Liver (tissue), 3 donors: ENCODE measurements around the gene SERINC1.

ENCODE experiments used
- ATF3 ChIP-seq: IDR thresholded peaks from 2 replicates; pipeline ENCODE4 v1.6.1; 2016; ENCODE audit warnings: antibody characterized with exemption
- CTCF ChIP-seq: fragments of 150-350 bp; IDR thresholded peaks from 2 replicates; pipeline ENCODE4 v1.5.1; 2017; ENCODE audit warnings: improper control_type of control experiment, low read depth, low read length; ENCODE audit not compliant: missing input control
- MAX ChIP-seq: IDR thresholded peaks from 2 replicates; pipeline ENCODE4 v1.6.1; 2016; ENCODE audit warnings: antibody characterized with exemption
- RAD21 ChIP-seq, 2 donors: IDR thresholded peaks; 2 replicates each; pipeline ENCODE4 v1.6.1; 2016; ENCODE audit warnings: antibody characterized with exemption in 2 of 2, mild to moderate bottlenecking in 2 of 2
- REST ChIP-seq: IDR thresholded peaks from 2 replicates; pipeline ENCODE4 v1.6.1; 2016; ENCODE audit warnings: antibody characterized with exemption, mild to moderate bottlenecking
- SP1 ChIP-seq: IDR thresholded peaks from 2 replicates; pipeline ENCODE4 v1.6.1; 2018; ENCODE audit warnings: antibody characterized with exemption, mild to moderate bottlenecking
- TAF1 ChIP-seq: conservative IDR thresholded peaks from 2 replicates; pipeline ENCODE4 v1.6.1; 2016; ENCODE audit warnings: antibody characterized with exemption, mild to moderate bottlenecking
- YY1 ChIP-seq: IDR thresholded peaks from 2 replicates; pipeline ENCODE4 v1.6.1; 2016; ENCODE audit warnings: antibody characterized with exemption, mild to moderate bottlenecking
- donor health status: healthy.
- donor health status: healthy.

GRCh38 chr6:122461885-122462284, 9.7 kb downstream of the SERINC1 start:
- TF ChIP-seq YY1 (no peak), RAD21 (IDR thresholded peaks at IDR 0.05) (no peak), REST (no peak), SP1 (no peak), ATF3 (no peak), TAF1 (no peak), CTCF (no peak), MAX (no peak)
